Transverse colon (tissue), 4 donors: ENCODE results near the gene SMG9.

Source experiments
- CTCF ChIP-seq, 5 experiments: fragments of 200-600 bp in 3 of 5; fragments of 450-650 bp in 2 of 5; sonication (generic) in 3 of 5; IDR thresholded peaks; 1 replicate in 2 of 5; 2 replicates in 3 of 5; pipeline ENCODE4 v1.5.1; 2016 to 2017; ENCODE audit warnings: antibody characterized with exemption in 5 of 5, inconsistent platforms in 3 of 5, mild to moderate bottlenecking in 2 of 5, moderate library complexity in 1 of 5
- EP300 ChIP-seq: sonication (generic); formaldehyde crosslinking; IDR thresholded peaks from one replicate; pipeline ENCODE4 v1.6.1; 2017; ENCODE audit warnings: antibody characterized with exemption, low read depth
- POLR2A ChIP-seq: fragments of 450-650 bp; IDR thresholded peaks from one replicate; pipeline ENCODE4 v1.6.1; 2016; ENCODE audit warnings: antibody characterized with exemption, mild to moderate bottlenecking, moderate library complexity
- POLR2AphosphoS5 ChIP-seq, 3 donors: sonication (generic); formaldehyde crosslinking; IDR thresholded peaks; one replicate each; pipeline ENCODE4 v1.6.1; 2016; ENCODE audit warnings: antibody characterized with exemption in 3 of 3

GRCh38 chr19:43773725-43774102, 19.0 kb upstream of the SMG9 start:
- no peak for TF ChIP-seq CTCF (IDR thresholded peaks at IDR 0.05)
- TF ChIP-seq POLR2A = no peak
- TF ChIP-seq EP300 = no peak
- no peak for TF ChIP-seq POLR2AphosphoS5 (IDR thresholded peaks at IDR 0.05)
